GM23338 (cell line): ENCODE measurements around the gene KCNQ1OT1. TPM values are rescaled to one million over a fixed set of nuclear protein-coding genes. Genes with fewer than 3 reads are reported as not detected.

ENCODE experiments used
- ATAC-seq: fragments of 200-7000 bp; cut with Tn5 transposase; 3 replicates; pipeline ENCODE4 v1.9.1; 2020
- DNase-seq: peaks from one replicate; pipeline ENCODE4 v3.0.0-alpha.2; 2015; ENCODE audit warnings: low spot score
- H2AFZ ChIP-seq: fragments of 200-600 bp; sonication (generic); 2 replicates; pipeline ENCODE4 v1.8.0; 2016; ENCODE audit warnings: antibody characterized with exemption, mild to moderate bottlenecking, moderate library complexity
- H3F3A ChIP-seq: fragments of 200-600 bp; sonication (generic); replicated peaks from 2 replicates; pipeline ENCODE4 v1.8.0; 2017; ENCODE audit warnings: antibody characterized with exemption, mixed run types, low read depth
- H3K27ac ChIP-seq: fragments of 200-600 bp; sonication (generic); 2 replicates; pipeline ENCODE4 v1.6.1; 2016; ENCODE audit warnings: low read depth
- H3K27me3 ChIP-seq: fragments of 200-600 bp; sonication (generic); 2 replicates; pipeline ENCODE4 v1.8.0; 2016; ENCODE audit warnings: mild to moderate bottlenecking, mixed run types, moderate library complexity; ENCODE audit not compliant: insufficient read depth
- H3K36me3 ChIP-seq: fragments of 200-600 bp; sonication (generic); 2 replicates; pipeline ENCODE4 v1.8.0; 2016; ENCODE audit warnings: mild to moderate bottlenecking; ENCODE audit not compliant: insufficient read depth
- H3K4me1 ChIP-seq: fragments of 200-600 bp; sonication (generic); 2 replicates; pipeline ENCODE4 v1.8.0; 2016; ENCODE audit warnings: mild to moderate bottlenecking, moderate library complexity; ENCODE audit not compliant: insufficient read depth
- H3K4me2 ChIP-seq: fragments of 200-600 bp; sonication (generic); 2 replicates; pipeline ENCODE4 v1.7.1; 2017; ENCODE audit warnings: mixed run types
- H3K4me3 ChIP-seq: fragments of 200-600 bp; sonication (generic); 2 replicates; pipeline ENCODE4 v1.6.1; 2016; ENCODE audit warnings: mixed run types
- H3K79me2 ChIP-seq: fragments of 200-600 bp; sonication (generic); replicated peaks from 2 replicates; pipeline ENCODE4 v1.8.0; 2017; ENCODE audit warnings: mild to moderate bottlenecking; ENCODE audit not compliant: insufficient read depth
- H3K9me2 ChIP-seq: fragments of 200-600 bp; sonication (generic); 2 replicates; pipeline ENCODE4 v1.8.0; 2017; ENCODE audit not compliant: insufficient read depth
- H4K20me1 ChIP-seq: fragments of 200-600 bp; sonication (generic); replicated peaks from 2 replicates; pipeline ENCODE4 v1.8.0; 2017; ENCODE audit warnings: mild to moderate bottlenecking; ENCODE audit not compliant: insufficient read depth
- H3K27ac Mint-ChIP-seq: 2 replicates; pipeline ENCODE4 v1.8.0; 2020; ENCODE audit warnings: inconsistent platforms, mild to moderate bottlenecking, moderate library complexity, mixed read lengths
- H3K27me3 Mint-ChIP-seq: 3 replicates; pipeline ENCODE4 v1.8.0; 2022; ENCODE audit warnings: low read depth, mild to moderate bottlenecking, moderate library complexity, mixed read lengths, inconsistent platforms; ENCODE audit not compliant: insufficient read depth, poor library complexity
- H3K36me3 Mint-ChIP-seq: 3 replicates; pipeline ENCODE4 v1.8.0; 2021; ENCODE audit warnings: low read depth, mild to moderate bottlenecking, inconsistent platforms, moderate library complexity, mixed read lengths
- H3K4me1 Mint-ChIP-seq: 3 replicates; pipeline ENCODE4 v1.8.0; 2020; ENCODE audit warnings: mild to moderate bottlenecking, inconsistent platforms, mixed read lengths
- H3K4me3 Mint-ChIP-seq: 3 replicates; pipeline ENCODE4 v1.8.0; 2021; ENCODE audit warnings: moderate library complexity, mild to moderate bottlenecking, inconsistent platforms, mixed read lengths
- H3K9me3 Mint-ChIP-seq: 3 replicates; pipeline ENCODE4 v1.8.0; 2020; ENCODE audit warnings: moderate library complexity, mild to moderate bottlenecking, inconsistent platforms, mixed read lengths
- CREB1 ChIP-seq: fragments of 250-450 bp; sonication (Bioruptor Pico); IDR thresholded peaks from 2 replicates; pipeline ENCODE4 v1.5.0; 2020; ENCODE audit warnings: low read depth, mild to moderate bottlenecking, moderate library complexity
- CTCF ChIP-seq, 2 experiments: fragments of 200-600 bp in 1 of 2; sonication (generic) in 1 of 2; conservative IDR thresholded peaks; 2 replicates each; pipeline versions ENCODE4 v1.5.1 to v1.6.1; 2016 to 2017; ENCODE audit warnings: antibody characterized with exemption in 2 of 2, low read depth in 2 of 2, mild to moderate bottlenecking in 2 of 2, moderate library complexity in 1 of 2
- EZH2 ChIP-seq: fragments of 200-600 bp; sonication (generic); IDR thresholded peaks from one replicate; pipeline ENCODE4 v1.8.0; 2017; ENCODE audit warnings: antibody characterized with exemption, mild to moderate bottlenecking, low read depth; ENCODE audit not compliant: unreplicated experiment
- EZH2phosphoT487 ChIP-seq: fragments of 200-600 bp; sonication (generic); IDR thresholded peaks from one replicate; pipeline ENCODE4 v1.8.1; 2018; ENCODE audit warnings: antibody characterized with exemption; ENCODE audit not compliant: unreplicated experiment
- JUNB ChIP-seq: IDR thresholded peaks from one replicate; pipeline ENCODE4 v1.6.1; 2016; ENCODE audit warnings: antibody characterized with exemption; ENCODE audit not compliant: unreplicated experiment
- NANOG ChIP-seq: IDR thresholded peaks from 2 replicates; pipeline ENCODE4 v1.6.1; 2016; ENCODE audit warnings: antibody characterized with exemption, borderline replicate concordance
- POLR2AphosphoS5 ChIP-seq: IDR thresholded peaks from 2 replicates; pipeline ENCODE4 v1.6.1; 2016; ENCODE audit warnings: antibody characterized with exemption, low read depth
- REST ChIP-seq: IDR thresholded peaks from one replicate; pipeline ENCODE4 v1.6.1; 2018; ENCODE audit warnings: antibody characterized with exemption; ENCODE audit not compliant: unreplicated experiment
- STAT1 ChIP-seq: IDR thresholded peaks from one replicate; pipeline ENCODE4 v1.6.1; 2016; ENCODE audit warnings: antibody characterized with exemption; ENCODE audit not compliant: unreplicated experiment
- ZNF114 ChIP-seq: fragments of 250-450 bp; sonication (Bioruptor Pico); IDR thresholded peaks from 2 replicates; pipeline ENCODE4 v1.5.0; 2020; ENCODE audit warnings: mild to moderate bottlenecking, moderate library complexity
- ZNF331 ChIP-seq: fragments of 250-450 bp; sonication (Bioruptor Pico); IDR thresholded peaks from 2 replicates; pipeline ENCODE4 v1.5.0; 2020; ENCODE audit warnings: low read depth, mild to moderate bottlenecking, moderate library complexity
- polyA plus RNA-seq: library from polyadenylated mRNA; unstranded; fragments of >200 nt; fragmentation: Nextera tagmentation; extraction: Ambion mirVana; gene quantifications from 2 replicates; pipeline ENCODE4 v1.2.1, GENCODE V29; 2016
- total RNA-seq: library from RNA; depleted of rRNA; stranded (reverse); fragments of >200 nt; shearing (Covaris generic); gene quantifications from 2 replicates; pipeline ENCODE4 v1.2.3, GENCODE V29; 2014
- TF ChIP-seq, protein P1 (sequence below): IDR thresholded peaks from 2 replicates; pipeline ENCODE4 v1.6.1; 2016; ENCODE audit warnings: antibody characterized with exemption
- TF ChIP-seq, protein P2 (sequence below): fragments of 250-450 bp; sonication (Bioruptor Pico); IDR thresholded peaks from 2 replicates; pipeline ENCODE4 v1.5.0; 2020; ENCODE audit warnings: mild to moderate bottlenecking, moderate library complexity

Gene KCNQ1OT1
- total and polyA plus RNA-seq, 2 experiments from 2014 or later, result 1.5 to 4.2 TPM

DNA sequence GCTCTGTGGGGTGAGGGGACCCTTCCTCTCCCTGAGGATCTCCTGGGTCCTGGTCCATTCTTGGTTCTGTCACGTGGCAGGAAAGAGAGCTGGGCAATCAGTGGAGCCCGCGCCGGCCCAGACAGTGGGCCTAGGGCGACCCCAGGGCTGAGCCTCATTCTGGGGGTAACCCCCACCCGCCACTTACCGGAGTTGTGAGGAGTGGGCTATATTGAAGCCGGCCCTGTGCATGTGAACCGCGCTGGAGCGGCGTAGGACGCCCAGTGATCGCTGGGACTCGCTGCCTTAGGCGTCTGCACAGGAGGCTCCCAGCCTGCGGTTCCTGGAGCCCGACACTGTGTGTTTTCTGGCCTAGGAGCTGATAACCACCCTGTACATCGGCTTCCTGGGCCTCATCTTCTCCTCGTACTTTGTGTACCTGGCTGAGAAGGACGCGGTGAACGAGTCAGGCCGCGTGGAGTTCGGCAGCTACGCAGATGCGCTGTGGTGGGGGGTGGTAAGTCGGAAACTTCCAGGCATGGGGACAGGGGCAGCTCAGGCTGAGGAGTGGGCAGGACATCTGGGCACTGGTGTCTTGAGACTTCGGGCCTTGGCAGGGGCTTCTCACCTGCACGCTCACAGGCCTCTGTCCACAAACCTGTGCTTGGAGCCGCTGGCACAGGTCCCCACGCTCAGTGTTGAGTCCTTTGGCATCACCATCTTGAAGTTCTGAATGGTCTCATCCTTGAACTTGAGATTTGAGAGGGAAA lies 127.1 kb downstream of the KCNQ1OT1 start:
- Histone ChIP-seq H3K4me3 (no peak overlapping the region), H3K27me3 (peaks cover 16% of the 10 kb centered on the region), H3K4me2 (no peak overlapping the region), H3K27ac (no peak overlapping the region), H3K36me3 (no peaks in the 10 kb centered on the region), H4K20me1 (no peaks in the 10 kb centered on the region), H3K79me2 (no peaks in the 10 kb centered on the region), H3F3A (no peaks in the 10 kb centered on the region), H2AFZ (no peak overlapping the region), H3K9me2 (no peaks in the 10 kb centered on the region), H3K4me1 (no peaks in the 10 kb centered on the region)
- peaks cover 38% of the 10 kb centered on the region for H3K27me3 Mint-ChIP-seq
- H3K36me3 Mint-ChIP-seq, result no peaks in the 10 kb centered on the region
- H3K27ac Mint-ChIP-seq, result no peak overlapping the region
- no peak for DNase-seq
- no peak for ATAC-seq
- TF ChIP-seq EZH2, result no peak
- TF ChIP-seq, protein P1, sequence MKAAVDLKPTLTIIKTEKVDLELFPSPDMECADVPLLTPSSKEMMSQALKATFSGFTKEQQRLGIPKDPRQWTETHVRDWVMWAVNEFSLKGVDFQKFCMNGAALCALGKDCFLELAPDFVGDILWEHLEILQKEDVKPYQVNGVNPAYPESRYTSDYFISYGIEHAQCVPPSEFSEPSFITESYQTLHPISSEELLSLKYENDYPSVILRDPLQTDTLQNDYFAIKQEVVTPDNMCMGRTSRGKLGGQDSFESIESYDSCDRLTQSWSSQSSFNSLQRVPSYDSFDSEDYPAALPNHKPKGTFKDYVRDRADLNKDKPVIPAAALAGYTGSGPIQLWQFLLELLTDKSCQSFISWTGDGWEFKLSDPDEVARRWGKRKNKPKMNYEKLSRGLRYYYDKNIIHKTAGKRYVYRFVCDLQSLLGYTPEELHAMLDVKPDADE, result no peak
- TF ChIP-seq REST, result no peak
- no peak for TF ChIP-seq CREB1 (CRISPR knock-in tag)
- no peak for TF ChIP-seq ZNF331 (CRISPR knock-in tag)
- TF ChIP-seq JUNB, result no peak
- no peak for TF ChIP-seq POLR2AphosphoS5
- TF ChIP-seq, protein P2, sequence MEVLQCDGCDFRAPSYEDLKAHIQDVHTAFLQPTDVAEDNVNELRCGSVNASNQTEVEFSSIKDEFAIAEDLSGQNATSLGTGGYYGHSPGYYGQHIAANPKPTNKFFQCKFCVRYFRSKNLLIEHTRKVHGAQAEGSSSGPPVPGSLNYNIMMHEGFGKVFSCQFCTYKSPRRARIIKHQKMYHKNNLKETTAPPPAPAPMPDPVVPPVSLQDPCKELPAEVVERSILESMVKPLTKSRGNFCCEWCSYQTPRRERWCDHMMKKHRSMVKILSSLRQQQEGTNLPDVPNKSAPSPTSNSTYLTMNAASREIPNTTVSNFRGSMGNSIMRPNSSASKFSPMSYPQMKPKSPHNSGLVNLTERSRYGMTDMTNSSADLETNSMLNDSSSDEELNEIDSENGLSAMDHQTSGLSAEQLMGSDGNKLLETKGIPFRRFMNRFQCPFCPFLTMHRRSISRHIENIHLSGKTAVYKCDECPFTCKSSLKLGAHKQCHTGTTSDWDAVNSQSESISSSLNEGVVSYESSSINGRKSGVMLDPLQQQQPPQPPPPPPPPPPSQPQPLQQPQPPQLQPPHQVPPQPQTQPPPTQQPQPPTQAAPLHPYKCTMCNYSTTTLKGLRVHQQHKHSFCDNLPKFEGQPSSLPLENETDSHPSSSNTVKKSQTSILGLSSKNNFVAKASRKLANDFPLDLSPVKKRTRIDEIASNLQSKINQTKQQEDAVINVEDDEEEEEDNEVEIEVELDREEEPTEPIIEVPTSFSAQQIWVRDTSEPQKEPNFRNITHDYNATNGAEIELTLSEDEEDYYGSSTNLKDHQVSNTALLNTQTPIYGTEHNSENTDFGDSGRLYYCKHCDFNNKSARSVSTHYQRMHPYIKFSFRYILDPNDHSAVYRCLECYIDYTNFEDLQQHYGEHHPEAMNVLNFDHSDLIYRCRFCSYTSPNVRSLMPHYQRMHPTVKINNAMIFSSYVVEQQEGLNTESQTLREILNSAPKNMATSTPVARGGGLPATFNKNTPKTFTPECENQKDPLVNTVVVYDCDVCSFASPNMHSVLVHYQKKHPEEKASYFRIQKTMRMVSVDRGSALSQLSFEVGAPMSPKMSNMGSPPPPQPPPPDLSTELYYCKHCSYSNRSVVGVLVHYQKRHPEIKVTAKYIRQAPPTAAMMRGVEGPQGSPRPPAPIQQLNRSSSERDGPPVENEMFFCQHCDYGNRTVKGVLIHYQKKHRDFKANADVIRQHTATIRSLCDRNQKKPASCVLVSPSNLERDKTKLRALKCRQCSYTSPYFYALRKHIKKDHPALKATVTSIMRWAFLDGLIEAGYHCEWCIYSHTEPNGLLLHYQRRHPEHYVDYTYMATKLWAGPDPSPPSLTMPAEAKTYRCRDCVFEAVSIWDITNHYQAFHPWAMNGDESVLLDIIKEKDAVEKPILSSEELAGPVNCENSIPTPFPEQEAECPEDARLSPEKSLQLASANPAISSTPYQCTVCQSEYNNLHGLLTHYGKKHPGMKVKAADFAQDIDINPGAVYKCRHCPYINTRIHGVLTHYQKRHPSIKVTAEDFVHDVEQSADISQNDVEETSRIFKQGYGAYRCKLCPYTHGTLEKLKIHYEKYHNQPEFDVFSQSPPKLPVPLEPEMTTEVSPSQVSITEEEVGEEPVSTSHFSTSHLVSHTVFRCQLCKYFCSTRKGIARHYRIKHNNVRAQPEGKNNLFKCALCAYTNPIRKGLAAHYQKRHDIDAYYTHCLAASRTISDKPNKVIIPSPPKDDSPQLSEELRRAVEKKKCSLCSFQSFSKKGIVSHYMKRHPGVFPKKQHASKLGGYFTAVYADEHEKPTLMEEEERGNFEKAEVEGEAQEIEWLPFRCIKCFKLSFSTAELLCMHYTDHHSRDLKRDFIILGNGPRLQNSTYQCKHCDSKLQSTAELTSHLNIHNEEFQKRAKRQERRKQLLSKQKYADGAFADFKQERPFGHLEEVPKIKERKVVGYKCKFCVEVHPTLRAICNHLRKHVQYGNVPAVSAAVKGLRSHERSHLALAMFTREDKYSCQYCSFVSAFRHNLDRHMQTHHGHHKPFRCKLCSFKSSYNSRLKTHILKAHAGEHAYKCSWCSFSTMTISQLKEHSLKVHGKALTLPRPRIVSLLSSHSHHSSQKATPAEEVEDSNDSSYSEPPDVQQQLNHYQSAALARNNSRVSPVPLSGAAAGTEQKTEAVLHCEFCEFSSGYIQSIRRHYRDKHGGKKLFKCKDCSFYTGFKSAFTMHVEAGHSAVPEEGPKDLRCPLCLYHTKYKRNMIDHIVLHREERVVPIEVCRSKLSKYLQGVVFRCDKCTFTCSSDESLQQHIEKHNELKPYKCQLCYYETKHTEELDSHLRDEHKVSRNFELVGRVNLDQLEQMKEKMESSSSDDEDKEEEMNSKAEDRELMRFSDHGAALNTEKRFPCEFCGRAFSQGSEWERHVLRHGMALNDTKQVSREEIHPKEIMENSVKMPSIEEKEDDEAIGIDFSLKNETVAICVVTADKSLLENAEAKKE (CRISPR knock-in tag), result no peak
- TF ChIP-seq EZH2phosphoT487, result no peak
- no peak for TF ChIP-seq STAT1
- no peak for TF ChIP-seq CTCF (conservative IDR thresholded peaks at IDR 0.05; ENCODE audit: low read depth in 2 of 2)
- TF ChIP-seq NANOG, result no peak
- no peak for TF ChIP-seq ZNF114 (CRISPR knock-in tag)
- peaks cover 4% of the 10 kb centered on the region; the same call in 2 of the 3 replicates for H3K4me1 Mint-ChIP-seq
- no peak overlapping the region for H3K4me3 Mint-ChIP-seq
- H3K9me3 Mint-ChIP-seq, result no peaks in the 10 kb centered on the region
